BLaER1 treated with 17β-estradiol and CSF1 and Interleukin-3, amounts not matched to agents 10 nM and 100 nM (cell line): ENCODE data around the gene GEMIN5.

Experiments used
- H3K27ac ChIP-seq, 11 experiments: shearing (Covaris generic); formaldehyde crosslinking; 2 replicates each; pipeline ENCODE4 v1.8.1; 2022
- H3K27me3 ChIP-seq, 11 experiments: shearing (Covaris generic); formaldehyde crosslinking; 2 replicates each; pipeline ENCODE4 v1.8.1; 2022
- H3K36me3 ChIP-seq, 11 experiments: shearing (Covaris generic); formaldehyde crosslinking; 2 replicates each; pipeline ENCODE4 v1.8.1; 2022
- H3K4me1 ChIP-seq, 10 experiments: shearing (Covaris generic); formaldehyde crosslinking; 2 replicates each; pipeline ENCODE4 v1.8.1; 2022
- H3K4me2 ChIP-seq, 11 experiments: shearing (Covaris generic); formaldehyde crosslinking; 2 replicates each; pipeline ENCODE4 v1.8.1; 2022
- H3K4me3 ChIP-seq, 10 experiments: shearing (Covaris generic); formaldehyde crosslinking; 2 replicates each; pipeline ENCODE4 v1.8.1; 2022
- H3K9ac ChIP-seq, 11 experiments: shearing (Covaris generic); formaldehyde crosslinking; 2 replicates each; pipeline ENCODE4 v1.8.1; 2022
- H3K9me3 ChIP-seq, 11 experiments: shearing (Covaris generic); formaldehyde crosslinking; replicated peaks in 1 of 11; 2 replicates each; pipeline ENCODE4 v1.8.1; 2022
- H4K20me1 ChIP-seq, 11 experiments: shearing (Covaris generic); formaldehyde crosslinking; 2 replicates each; pipeline ENCODE4 v1.8.1; 2022
- Cebpa-rat ChIP-seq, 11 experiments: shearing (Covaris generic); IDR thresholded peaks; 2 replicates each; pipeline ENCODE4 v1.8.1; 2022

The GEMIN5 gene

GRCh38 chr5:154899151-154899816 is 38.7 kb downstream of the GEMIN5 start:
- Histone ChIP-seq H3K36me3 (peaks cover 98 to 100% (median 100%) of the 10 kb centered on the region in 11 experiments), H3K4me1 (no peaks in the 10 kb centered on the region), H3K4me3 (no peak overlapping the region), H3K9ac (no peak overlapping the region), H3K4me2 (no peak overlapping the region), H3K9me3 (no peaks in the 10 kb centered on the region), H3K27ac (no peak overlapping the region), H4K20me1 (no peaks in the 10 kb centered on the region), H3K27me3 (no peaks in the 10 kb centered on the region)
- no peak for TF ChIP-seq Cebpa-rat (IDR thresholded peaks at IDR 0.05)

- Histone ChIP-seq H3K4me2 (no peak overlapping the region), H3K36me3 (peaks cover 100% of the 10 kb centered on the region in 11 experiments), H3K27me3 (no peaks in the 10 kb centered on the region), H3K27ac (no peak overlapping the region), H3K4me3 (no peak overlapping the region), H3K9me3 (no peaks in the 10 kb centered on the region), H3K9ac (no peak overlapping the region), H4K20me1 (no peaks in the 10 kb centered on the region), H3K4me1 (no peaks in the 10 kb centered on the region)
- TF ChIP-seq Cebpa-rat (IDR thresholded peaks at IDR 0.05), result no peak
Observed at GRCh38 chr5:154898210-154898609, 39.8 kb downstream of the GEMIN5 start.

- Histone ChIP-seq H3K27me3 (no peaks in the 10 kb centered on the region), H3K4me2 (no peak overlapping the region), H3K36me3 (peaks cover 100% of the 10 kb centered on the region in 11 experiments), H3K27ac (no peak overlapping the region), H4K20me1 (peaks cover 0 to 4% (median 0%) of the 10 kb centered on the region in 11 experiments; a peak in 1 of 22 replicates), H3K9me3 (no peaks in the 10 kb centered on the region), H3K9ac (no peak overlapping the region), H3K4me1 (peaks cover 0 to 12% (median 0%) of the 10 kb centered on the region in 10 experiments; a peak in 3 of 20 replicates), H3K4me3 (no peak overlapping the region)
- no peak for TF ChIP-seq Cebpa-rat (IDR thresholded peaks at IDR 0.05)
Observed at GRCh38 chr5:154896562-154897165, 41.3 kb downstream of the GEMIN5 start.

GRCh38 chr5:154895606-154896561 is 42.1 kb downstream of the GEMIN5 start:
- Histone ChIP-seq H3K4me1 (peaks cover 0 to 12% (median 0%) of the 10 kb centered on the region in 10 experiments; a peak in 3 of 20 replicates), H3K27ac (no peak overlapping the region), H3K4me2 (no peak overlapping the region), H3K9me3 (no peaks in the 10 kb centered on the region), H3K9ac (no peak overlapping the region), H4K20me1 (peaks cover 0 to 4% (median 0%) of the 10 kb centered on the region in 11 experiments; a peak in 1 of 22 replicates), H3K4me3 (no peak overlapping the region), H3K27me3 (no peaks in the 10 kb centered on the region), H3K36me3 (peaks cover 100% of the 10 kb centered on the region in 11 experiments)
- TF ChIP-seq Cebpa-rat (IDR thresholded peaks at IDR 0.05), result no peak

GRCh38 chr5:154893381-154893780 is 44.6 kb downstream of the GEMIN5 start:
- Histone ChIP-seq H3K4me2 (no peak overlapping the region), H4K20me1 (peaks cover 0 to 4% (median 0%) of the 10 kb centered on the region in 11 experiments; a peak in 1 of 22 replicates), H3K27me3 (no peaks in the 10 kb centered on the region), H3K27ac (no peak overlapping the region), H3K9ac (no peak overlapping the region), H3K9me3 (peaks cover 0 to 10% (median 3%) of the 10 kb centered on the region in 11 experiments; a peak in 16 of 22 replicates), H3K4me1 (peaks cover 0 to 12% (median 0%) of the 10 kb centered on the region in 10 experiments; a peak in 3 of 20 replicates), H3K36me3 (peaks cover 100% of the 10 kb centered on the region in 11 experiments), H3K4me3 (no peak overlapping the region)
- no peak for TF ChIP-seq Cebpa-rat (IDR thresholded peaks at IDR 0.05)

GRCh38 chr5:154892369-154892771 is 45.6 kb downstream of the GEMIN5 start:
- H3K9me3 ChIP-seq, result peaks cover 10 to 20% (median 13%) of the 10 kb centered on the region in 11 experiments; a peak in 21 of 22 replicates
- no peaks in the 10 kb centered on the region for H3K27me3 ChIP-seq
- no peak for TF ChIP-seq Cebpa-rat (IDR thresholded peaks at IDR 0.05)
- H3K4me1 ChIP-seq, result peaks cover 0 to 12% (median 0%) of the 10 kb centered on the region in 10 experiments; a peak in 3 of 20 replicates
- no peak overlapping the region for H3K9ac ChIP-seq
- H3K4me3 ChIP-seq, result no peak overlapping the region
- H3K4me2 ChIP-seq, result no peak overlapping the region
- H4K20me1 ChIP-seq, result peaks cover 0 to 4% (median 0%) of the 10 kb centered on the region in 11 experiments; a peak in 1 of 22 replicates
- H3K27ac ChIP-seq, result peak overlapping the region in 1 of 11 experiments; percentile 1; a peak in 1 of 22 replicates
- peaks cover 100% of the 10 kb centered on the region in 11 experiments for H3K36me3 ChIP-seq

GRCh38 chr5:154885439-154885838 is 52.6 kb downstream of the GEMIN5 start:
- H3K36me3 ChIP-seq, result peaks cover 49 to 100% (median 81%) of the 10 kb centered on the region in 11 experiments

GRCh38 chr5:154884424-154884823 is 53.6 kb downstream of the GEMIN5 start:
- Histone ChIP-seq H3K9me3 (peaks cover 46 to 73% (median 54%) of the 10 kb centered on the region in 11 experiments), H3K36me3 (peaks cover 47 to 100% (median 77%) of the 10 kb centered on the region in 11 experiments), H3K9ac (no peak overlapping the region), H4K20me1 (no peaks in the 10 kb centered on the region), H3K4me2 (no peak overlapping the region), H3K27ac (no peak overlapping the region), H3K4me3 (no peak overlapping the region), H3K4me1 (peaks cover 0 to 12% (median 0%) of the 10 kb centered on the region in 10 experiments; a peak in 7 of 20 replicates), H3K27me3 (no peaks in the 10 kb centered on the region)
- no peak for TF ChIP-seq Cebpa-rat (IDR thresholded peaks at IDR 0.05)

More at GRCh38 chr5:154885439-154885838, 52.6 kb downstream of the GEMIN5 start:
- Histone ChIP-seq H4K20me1 (no peaks in the 10 kb centered on the region), H3K4me1 (peaks cover 0 to 12% (median 0%) of the 10 kb centered on the region in 10 experiments; a peak in 7 of 20 replicates), H3K4me3 (peak overlapping the region in 2 of 10 experiments; percentile 35; a peak in 1 of 20 replicates), H3K9me3 (peaks cover 42 to 63% (median 47%) of the 10 kb centered on the region in 11 experiments), H3K27ac (no peak overlapping the region), H3K9ac (no peak overlapping the region), H3K4me2 (peak overlapping the region in 4 of 11 experiments; percentile 12 to 61 (median 38); a peak in 3 of 22 replicates), H3K27me3 (no peaks in the 10 kb centered on the region)
- TF ChIP-seq Cebpa-rat (IDR thresholded peaks at IDR 0.05), result no peak
